OCI-LY1 (cell line): Measurements from ENCODE around the gene ADCY4.
"Not testable (repeated sequence)": the region's sequence is repeated elsewhere in the genome, so short reads cannot be mapped to it uniquely, and the experiment has no call there.

Experiments
- H2AFZ ChIP-seq: fragments of 200-600 bp; sonication (generic), shearing (Covaris generic); 2 replicates; pipeline ENCODE4 v1.6.0; 2014; ENCODE audit warnings: antibody characterized with exemption, mild to moderate bottlenecking, low read length
- H3F3A ChIP-seq: fragments of 200-600 bp; sonication (generic), shearing (Covaris generic); 2 replicates; pipeline ENCODE4 v1.6.0; 2014; ENCODE audit warnings: mild to moderate bottlenecking, antibody characterized with exemption, low read length, moderate library complexity; ENCODE audit not compliant: insufficient read depth
- H3K27ac ChIP-seq: fragments of 200-600 bp; sonication (generic); 2 replicates; pipeline ENCODE4 v1.5.1; 2014; ENCODE audit warnings: low read length, mixed run types, mild to moderate bottlenecking, low read depth; ENCODE audit not compliant: poor library complexity, severe bottlenecking
- H3K27me3 ChIP-seq: fragments of 200-600 bp; sonication (generic); 2 replicates; pipeline ENCODE4 v1.6.0; 2014; ENCODE audit warnings: antibody characterized with exemption, mild to moderate bottlenecking, low read length, moderate library complexity; ENCODE audit not compliant: insufficient read depth
- H3K36me3 ChIP-seq: fragments of 200-600 bp; sonication (generic); 2 replicates; pipeline ENCODE4 v1.6.1; 2014; ENCODE audit warnings: mild to moderate bottlenecking, antibody characterized with exemption, low read length, moderate library complexity, mixed read lengths; ENCODE audit not compliant: insufficient read depth
- H3K4me1 ChIP-seq: fragments of 200-600 bp; sonication (generic); 2 replicates; pipeline ENCODE4 v1.5.1; 2014; ENCODE audit warnings: mild to moderate bottlenecking, low read length, moderate library complexity; ENCODE audit not compliant: insufficient read depth, severe bottlenecking
- H3K4me2 ChIP-seq: fragments of 200-600 bp; sonication (generic), shearing (Covaris generic); 2 replicates; pipeline ENCODE4 v1.6.1; 2014; ENCODE audit warnings: low read length
- H3K4me3 ChIP-seq: fragments of 200-600 bp; sonication (generic); 2 replicates; pipeline ENCODE4 v1.5.1; 2014; ENCODE audit warnings: low read length, low read depth, mild to moderate bottlenecking, mixed read lengths; ENCODE audit not compliant: poor library complexity, severe bottlenecking
- H3K79me2 ChIP-seq: fragments of 200-600 bp; shearing (Covaris generic); 2 replicates; pipeline ENCODE4 v1.6.1; 2016; ENCODE audit warnings: mixed run types, low read length, mixed read lengths; ENCODE audit not compliant: insufficient read depth
- H3K9ac ChIP-seq: fragments of 200-600 bp; sonication (generic), shearing (Covaris generic); 2 replicates; pipeline ENCODE4 v1.6.1; 2014; ENCODE audit warnings: mild to moderate bottlenecking, low read length, mixed read lengths
- H3K9me2 ChIP-seq: fragments of 200-600 bp; sonication (generic), shearing (Covaris generic); 2 replicates; pipeline ENCODE4 v1.6.1; 2014; ENCODE audit warnings: low read depth, mild to moderate bottlenecking, low read length, mixed read lengths
- H3K9me3 ChIP-seq: fragments of 200-600 bp; shearing (Covaris generic); 2 replicates; pipeline ENCODE4 v1.6.1; 2014; ENCODE audit warnings: low read length, mixed read lengths
- H4K20me1 ChIP-seq: fragments of 200-600 bp; sonication (generic), shearing (Covaris generic); 2 replicates; pipeline ENCODE4 v1.6.0; 2016; ENCODE audit warnings: mild to moderate bottlenecking, low read length; ENCODE audit not compliant: insufficient read depth
- CTCF ChIP-seq: fragments of 200-600 bp; sonication (generic), shearing (Covaris generic); IDR thresholded peaks from 2 replicates; pipeline ENCODE4 v1.5.1; 2017; ENCODE audit warnings: mild to moderate bottlenecking, antibody characterized with exemption, low read length, moderate library complexity, mixed read lengths
- EZH2 ChIP-seq: fragments of 200-600 bp; sonication (generic), shearing (Covaris generic); IDR thresholded peaks from 2 replicates; pipeline ENCODE4 v1.8.0; 2017; ENCODE audit warnings: borderline replicate concordance, mixed run types, mild to moderate bottlenecking, antibody characterized with exemption, low read length, moderate library complexity, mixed read lengths

The ADCY4 gene

GRCh38 chr14:24360281-24360680 is 25.4 kb upstream of the ADCY4 start:
- Histone ChIP-seq H3K9ac (no peak overlapping the region), H3K27ac (no peak overlapping the region), H3K79me2 (no peaks in the 10 kb centered on the region), H3F3A (no peaks in the 10 kb centered on the region), H3K4me1 (peaks cover 4% of the 10 kb centered on the region), H3K4me3 (no peak overlapping the region), H3K9me3 (no peaks in the 10 kb centered on the region), H3K9me2 (no peaks in the 10 kb centered on the region), H3K4me2 (no peak overlapping the region), H3K27me3 (no peaks in the 10 kb centered on the region), H3K36me3 (no peaks in the 10 kb centered on the region), H4K20me1 (no peaks in the 10 kb centered on the region), H2AFZ (no peak overlapping the region)
- TF ChIP-seq EZH2 (no peak), CTCF (no peak)

- no peak overlapping the region for H3K9ac ChIP-seq
- H3K4me2 ChIP-seq = no peak overlapping the region
- H3F3A ChIP-seq = no peaks in the 10 kb centered on the region
- no peaks in the 10 kb centered on the region for H4K20me1 ChIP-seq
- no peaks in the 10 kb centered on the region; the same call in 1 of the 2 replicates for H3K27me3 ChIP-seq
- no peaks in the 10 kb centered on the region for H3K36me3 ChIP-seq
- H2AFZ ChIP-seq = no peak overlapping the region
- no peaks in the 10 kb centered on the region for H3K79me2 ChIP-seq
- no peaks in the 10 kb centered on the region for H3K9me3 ChIP-seq
- no peaks in the 10 kb centered on the region for H3K9me2 ChIP-seq
- H3K27ac ChIP-seq = no peak overlapping the region
- TF ChIP-seq CTCF = no peak
- H3K4me1 ChIP-seq = no peaks in the 10 kb centered on the region
- H3K4me3 ChIP-seq = no peak overlapping the region
Measured at GRCh38 chr14:24356208-24356607, 21.3 kb upstream of the ADCY4 start.

- H3F3A ChIP-seq = no peaks in the 10 kb centered on the region
- H3K4me3 ChIP-seq = no peak overlapping the region
- H4K20me1 ChIP-seq = no peaks in the 10 kb centered on the region
- H3K4me1 ChIP-seq = no peaks in the 10 kb centered on the region
- H3K9me3 ChIP-seq = no peaks in the 10 kb centered on the region
- H3K27me3 ChIP-seq = no peaks in the 10 kb centered on the region; the same call in 1 of the 2 replicates
- H2AFZ ChIP-seq = no peak overlapping the region
- no peaks in the 10 kb centered on the region for H3K36me3 ChIP-seq
- TF ChIP-seq EZH2 = no peak
- TF ChIP-seq CTCF = no peak
- H3K9ac ChIP-seq = no peak overlapping the region
- H3K27ac ChIP-seq = no peak overlapping the region
- H3K4me2 ChIP-seq = no peak overlapping the region
- H3K79me2 ChIP-seq = no peaks in the 10 kb centered on the region
- no peaks in the 10 kb centered on the region for H3K9me2 ChIP-seq
Measured at GRCh38 chr14:24355009-24355408, 20.1 kb upstream of the ADCY4 start.

DNA sequence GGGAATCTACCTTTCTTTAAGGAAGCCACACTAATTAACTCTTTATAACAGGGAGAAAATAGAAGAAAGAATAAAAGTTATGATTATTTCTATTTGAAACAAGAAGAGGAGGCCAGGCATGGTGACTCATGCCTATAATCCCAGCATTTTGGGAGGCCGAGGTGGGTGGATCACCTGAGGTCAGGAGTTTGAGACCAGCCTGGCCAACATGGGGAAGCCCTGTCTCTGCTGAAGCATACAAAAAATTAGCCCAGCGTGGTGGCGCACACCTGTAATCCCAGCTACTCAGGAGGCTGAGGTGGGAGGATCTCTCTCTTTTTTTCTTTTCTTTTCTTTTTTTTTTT is 19.6 kb upstream of the ADCY4 start:
- not testable (repeated sequence) for H3K27ac ChIP-seq, H3K27me3 ChIP-seq, H3K9ac ChIP-seq, H3K79me2 ChIP-seq, H3K9me3 ChIP-seq, H2AFZ ChIP-seq, H3F3A ChIP-seq, H3K4me3 ChIP-seq, H3K4me1 ChIP-seq, H3K36me3 ChIP-seq, H3K4me2 ChIP-seq, H3K9me2 ChIP-seq, H4K20me1 ChIP-seq
